ENCODE data around the gene CAVIN2. TPM values are rescaled to one million over a fixed set of nuclear protein-coding genes. Genes with fewer than 3 reads are reported as not detected.
"Not testable (repeated sequence)": the region's sequence is repeated elsewhere in the genome, so short reads cannot be mapped to it uniquely, and the experiment has no call there.

CAVIN2 gene
- polyA plus RNA-seq, 1 donor: 33.8 TPM

GRCh38 chr2:191800874-191801273 lies 46.0 kb downstream of the CAVIN2 start:
- no peak for DNase-seq (ENCODE audit: low read depth)

GRCh38 chr2:191799526-191799925 lies 47.4 kb downstream of the CAVIN2 start:
- no peak for DNase-seq (ENCODE audit: low read depth)

GRCh38 chr2:191797942-191798876 lies 48.7 kb downstream of the CAVIN2 start:
- DNase-seq (ENCODE audit: low read depth): no peak

- no peak for DNase-seq (ENCODE audit: low read depth)
Measured at GRCh38 chr2:191797500-191797899, 49.4 kb downstream of the CAVIN2 start.

GRCh38 chr2:191795715-191796114 lies 51.2 kb downstream of the CAVIN2 start:
- DNase-seq (ENCODE audit: low read depth): no peak

- DNase-seq (ENCODE audit: low read depth): no peak
Measured at GRCh38 chr2:191791953-191792560, 54.8 kb downstream of the CAVIN2 start.

GRCh38 chr2:191790737-191791136 lies 56.2 kb downstream of the CAVIN2 start:
- DNase-seq (ENCODE audit: low read depth): no peak

GRCh38 chr2:191789796-191790195 lies 57.1 kb downstream of the CAVIN2 start:
- peak; percentile 45 for DNase-seq (ENCODE audit: low read depth)

- no peak for DNase-seq (ENCODE audit: low read depth)
Measured at GRCh38 chr2:191786694-191787093, 60.2 kb downstream of the CAVIN2 start.

- not testable (repeated sequence) for DNase-seq (ENCODE audit: low read depth)
Measured at GRCh38 chr2:191785651-191786050, 61.2 kb downstream of the CAVIN2 start.

Other genes with a start within 250 kb of the CAVIN2 start
- 9.8 TPM for gene NABP1, start 169.0 kb downstream of the CAVIN2 start, polyA plus RNA-seq (ENCODE audit: insufficient read length)

All from forelimb muscle (tissue), 1 donor.